ENCODE data around the gene ATP2B3. TPM values are rescaled to one million over a fixed set of nuclear protein-coding genes. Genes with fewer than 3 reads are reported as not detected.

Gene ATP2B3
- total RNA-seq, 1 donor from 2014 or later, result 0.43 TPM

- H3K27me3 Mint-ChIP-seq, result no peaks in the 10 kb centered on the region
- TF ChIP-seq CTCF (conservative IDR thresholded peaks at IDR 0.05), result no peak
- no peaks in the 10 kb centered on the region for H3K36me3 Mint-ChIP-seq
- H3K27ac Mint-ChIP-seq, result peak overlapping the region; percentile 36
- no peak for DNase-seq (ENCODE audit: extremely low spot score, unreplicated experiment)
- no peaks in the 10 kb centered on the region for H3K9me3 Mint-ChIP-seq
- H3K4me1 Mint-ChIP-seq (ENCODE audit: unreplicated experiment), result peaks cover 19% of the 10 kb centered on the region
- peak overlapping the region; percentile 72 for H3K4me3 Mint-ChIP-seq
These were observed 65.5 kb downstream of the ATP2B3 start for GRCh38 chrX:153582896-153583295.

GRCh38 chrX:153583433-153583832 is 66.0 kb downstream of the ATP2B3 start:
- Mint-ChIP-seq H3K36me3 (no peaks in the 10 kb centered on the region), H3K27me3 (no peaks in the 10 kb centered on the region), H3K27ac (no peak overlapping the region), H3K9me3 (no peaks in the 10 kb centered on the region), H3K4me3 (no peak overlapping the region), H3K4me1 (ENCODE audit: unreplicated experiment) (peaks cover 16% of the 10 kb centered on the region)
- TF ChIP-seq CTCF (conservative IDR thresholded peaks at IDR 0.05), result no peak
- DNase-seq (ENCODE audit: extremely low spot score, unreplicated experiment), result no peak

DNA sequence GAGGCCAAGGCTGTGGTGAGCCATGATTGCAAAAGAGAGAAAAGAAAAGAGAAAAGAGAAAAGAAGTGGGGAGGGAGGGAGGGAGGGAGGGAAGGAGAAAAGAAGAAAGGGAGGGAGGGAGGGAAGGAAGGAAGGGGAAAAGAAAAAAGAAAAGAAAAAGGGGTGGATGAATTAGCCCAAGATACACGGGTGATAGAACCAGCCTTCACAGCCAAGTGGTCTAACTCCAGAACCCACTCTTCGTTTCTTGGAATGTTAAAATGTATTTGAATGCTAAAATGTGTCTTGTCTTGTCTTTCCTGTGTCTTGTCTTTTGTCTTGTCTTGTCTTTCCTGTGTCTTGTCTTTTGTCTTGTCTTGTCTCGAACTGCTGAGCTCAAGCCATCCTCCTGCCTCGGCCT is 68.4 kb downstream of the ATP2B3 start:
- H3K4me3 Mint-ChIP-seq, result no peak overlapping the region
- no peaks in the 10 kb centered on the region for H3K36me3 Mint-ChIP-seq
- TF ChIP-seq CTCF (conservative IDR thresholded peaks at IDR 0.05), result no peak
- no peak for DNase-seq (ENCODE audit: extremely low spot score, unreplicated experiment)
- no peaks in the 10 kb centered on the region for H3K27me3 Mint-ChIP-seq
- H3K9me3 Mint-ChIP-seq, result no peaks in the 10 kb centered on the region
- no peak overlapping the region for H3K27ac Mint-ChIP-seq
- H3K4me1 Mint-ChIP-seq (ENCODE audit: unreplicated experiment), result peaks cover 12% of the 10 kb centered on the region

DNA sequence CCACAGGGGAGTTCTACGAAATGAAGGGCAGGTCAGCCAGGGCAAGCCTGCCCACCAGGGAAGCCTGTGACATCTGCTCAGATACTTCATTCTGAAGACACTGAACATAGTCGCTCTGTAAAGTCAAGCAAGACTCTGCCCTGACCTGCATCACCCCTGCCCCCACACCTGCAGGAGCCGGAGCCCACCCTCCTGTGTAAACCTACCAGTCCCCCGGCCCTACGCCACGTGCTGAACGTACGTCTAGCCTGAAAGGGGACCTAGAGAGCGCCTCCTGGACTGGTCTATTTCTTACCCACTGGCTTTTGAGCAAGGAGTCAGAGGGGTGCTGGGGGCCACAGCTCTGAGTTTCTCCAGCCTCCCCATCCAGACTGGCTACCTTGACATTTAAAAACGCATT is 69.9 kb downstream of the ATP2B3 start:
- no peak overlapping the region for H3K27ac Mint-ChIP-seq
- DNase-seq (ENCODE audit: extremely low spot score, unreplicated experiment), result no peak
- no peaks in the 10 kb centered on the region for H3K36me3 Mint-ChIP-seq
- H3K4me1 Mint-ChIP-seq (ENCODE audit: unreplicated experiment), result peaks cover 9% of the 10 kb centered on the region
- no peaks in the 10 kb centered on the region for H3K9me3 Mint-ChIP-seq
- no peaks in the 10 kb centered on the region for H3K27me3 Mint-ChIP-seq
- H3K4me3 Mint-ChIP-seq, result no peak overlapping the region
- no peak for TF ChIP-seq CTCF (conservative IDR thresholded peaks at IDR 0.05)

- Mint-ChIP-seq H3K36me3 (no peaks in the 10 kb centered on the region), H3K9me3 (no peaks in the 10 kb centered on the region), H3K27ac (no peak overlapping the region), H3K27me3 (no peaks in the 10 kb centered on the region), H3K4me1 (ENCODE audit: unreplicated experiment) (peaks cover under 1% of the 10 kb centered on the region), H3K4me3 (no peak overlapping the region)
- no peak for DNase-seq (ENCODE audit: extremely low spot score, unreplicated experiment)
- no peak for TF ChIP-seq CTCF (conservative IDR thresholded peaks at IDR 0.05)
These were observed 70.8 kb downstream of the ATP2B3 start for GRCh38 chrX:153588021-153588781.
